Activated CD4-positive, CD25-positive, alpha-beta regulatory T cell treated with anti-CD3 and anti-CD28 coated beads, Interleukin-2, amount 50 U/mL, for 24 hours (primary cell): ENCODE results near the gene RGS5.

Experiments used
- ATAC-seq, 2 donors: fragments of 150-1000 bp; cut with Tn5 transposase; one replicate each; pipeline ENCODE4 v1.10.0; 2021; ENCODE audit warnings: mild to moderate bottlenecking in 1 of 2, moderate library complexity in 1 of 2

RGS5 gene

DNA sequence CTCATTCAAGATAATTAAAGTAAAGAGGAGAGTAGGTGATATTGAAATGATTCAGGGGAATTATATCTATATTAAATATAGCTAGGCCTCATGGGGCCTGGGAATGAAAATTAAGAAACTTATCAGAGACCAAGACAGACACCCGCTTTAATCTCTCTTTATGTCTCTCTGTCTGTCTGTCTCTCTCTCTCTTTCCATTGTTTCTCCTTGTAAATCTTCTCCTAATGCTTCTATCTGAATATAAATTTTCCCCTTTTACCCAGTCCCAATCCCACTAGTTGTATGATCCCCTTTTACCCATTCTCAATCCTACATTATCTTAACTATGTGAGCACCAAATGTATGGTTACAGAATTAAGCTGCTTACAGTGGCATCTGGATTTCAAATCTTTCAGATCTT, 61.2 kb downstream of the RGS5 start:
- no peak for ATAC-seq

DNA sequence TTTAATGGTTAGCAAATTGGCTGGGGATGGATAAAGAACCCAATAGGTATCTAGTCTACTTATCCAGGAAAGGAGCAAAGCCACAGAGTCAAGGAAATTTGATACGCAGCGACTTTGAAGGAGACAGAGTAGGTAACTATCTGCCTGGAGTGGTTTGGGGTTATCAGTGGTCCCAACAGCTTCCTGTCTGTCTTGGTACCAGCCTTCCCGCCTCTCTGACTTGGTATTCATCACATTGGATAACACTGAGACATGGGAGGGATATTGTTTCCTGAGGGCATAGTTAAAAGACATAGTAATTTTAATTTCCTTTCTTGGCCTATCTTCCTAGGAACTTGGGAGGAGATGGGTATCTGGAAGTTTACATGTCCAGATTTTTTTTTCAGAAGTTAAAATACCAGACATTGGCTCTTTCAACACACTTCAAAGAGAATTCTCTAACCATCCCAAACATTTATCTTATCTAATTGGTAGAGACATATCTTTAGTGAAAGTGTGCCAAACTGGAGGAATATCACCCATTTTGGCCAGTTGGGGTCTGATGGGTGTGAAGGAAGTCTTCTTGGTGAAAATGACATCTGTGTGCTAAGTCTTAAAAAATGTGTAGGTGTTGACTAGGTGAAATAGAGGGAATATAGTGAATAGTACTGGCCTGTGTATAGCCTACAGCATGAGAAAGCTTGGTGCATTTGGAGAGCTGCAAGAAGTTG, 65.0 kb downstream of the RGS5 start:
- no peak for ATAC-seq

DNA sequence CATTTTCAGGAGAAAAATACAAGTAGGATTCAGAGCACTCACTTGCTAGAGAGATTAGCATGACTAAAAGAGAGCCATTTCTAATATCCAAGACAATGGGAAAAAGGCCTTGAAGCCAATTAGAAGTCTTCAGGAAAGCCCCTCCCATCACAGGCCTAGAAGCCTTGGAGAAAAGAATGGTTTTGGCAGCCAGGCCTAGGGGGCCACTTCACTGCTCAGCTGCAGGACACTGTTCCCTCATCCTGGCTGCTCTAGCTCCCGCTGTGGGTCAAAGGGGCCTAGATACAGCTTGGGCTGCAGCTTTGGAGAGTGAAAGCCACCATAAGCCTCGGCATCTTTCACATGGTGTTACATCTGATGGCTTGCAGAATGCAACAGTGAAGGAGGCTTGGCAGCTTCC, 70.7 kb downstream of the RGS5 start:
- ATAC-seq, result no peak

DNA sequence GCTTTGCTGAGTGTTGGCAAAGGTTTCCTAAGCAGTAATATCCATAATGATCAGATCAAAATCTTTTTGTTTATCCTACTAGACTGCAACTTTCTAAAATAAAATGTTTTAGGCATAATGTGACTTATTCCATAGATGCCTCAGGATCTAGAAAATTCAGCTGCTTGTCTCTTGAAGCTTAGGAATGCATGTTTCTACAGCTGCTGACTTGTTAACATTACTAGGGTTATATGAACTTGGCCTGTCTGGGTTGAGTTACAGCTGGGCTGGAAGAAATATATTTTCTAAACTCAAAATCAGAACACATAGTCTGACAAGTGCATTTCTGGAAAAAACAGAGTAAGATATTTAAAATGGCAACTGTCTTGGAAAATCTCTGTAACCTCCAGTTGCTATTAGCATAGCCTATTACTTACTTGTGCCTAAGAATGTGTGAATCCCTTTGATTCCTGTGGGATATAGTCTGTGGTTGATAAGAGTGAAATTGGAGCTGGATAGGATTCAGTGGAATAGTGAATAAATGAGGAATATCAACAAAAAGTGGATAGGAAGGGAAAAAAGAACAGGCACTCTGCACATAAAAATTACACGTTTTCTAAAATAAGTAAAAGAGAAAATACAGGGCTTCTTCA, 72.4 kb downstream of the RGS5 start:
- ATAC-seq, result no peak

DNA sequence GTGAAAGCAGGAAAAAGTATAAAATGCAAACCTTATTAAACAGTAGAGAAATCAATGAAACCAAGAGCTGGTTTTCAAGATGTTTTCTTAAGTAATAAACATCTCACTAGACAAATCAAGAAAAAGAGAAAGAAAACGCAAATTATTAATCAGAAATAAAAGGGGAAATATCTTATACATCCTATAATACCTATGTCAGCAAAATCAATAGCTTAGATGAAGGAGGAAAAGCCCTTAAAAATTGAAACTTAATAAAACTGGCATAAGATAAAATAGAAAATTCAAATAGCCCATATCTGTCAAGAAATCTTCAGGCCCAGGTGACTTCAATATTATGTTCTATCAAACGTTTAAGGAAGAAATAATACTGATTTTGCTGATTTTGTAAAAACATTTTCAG, 74.4 kb downstream of the RGS5 start:
- ATAC-seq, result no peak

DNA sequence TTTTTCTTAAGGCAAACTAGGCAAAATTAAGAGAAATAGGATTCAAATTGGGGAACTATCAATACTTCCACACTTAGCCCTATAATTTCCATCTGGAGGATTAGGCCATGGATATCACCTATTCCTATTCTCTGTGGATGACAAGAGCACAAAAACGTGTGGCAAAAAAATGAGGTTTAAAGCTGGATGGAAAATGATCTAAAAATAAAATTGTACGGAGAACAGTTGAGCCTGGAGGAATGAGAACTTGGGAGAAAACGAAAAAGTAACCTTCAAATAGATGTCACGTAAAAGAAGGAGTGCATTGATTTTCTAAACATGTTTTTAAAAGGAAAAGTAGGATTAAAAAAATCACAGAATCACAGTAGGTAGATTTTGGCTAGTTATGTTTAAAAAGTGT, 77.9 kb downstream of the RGS5 start:
- no peak for ATAC-seq

DNA sequence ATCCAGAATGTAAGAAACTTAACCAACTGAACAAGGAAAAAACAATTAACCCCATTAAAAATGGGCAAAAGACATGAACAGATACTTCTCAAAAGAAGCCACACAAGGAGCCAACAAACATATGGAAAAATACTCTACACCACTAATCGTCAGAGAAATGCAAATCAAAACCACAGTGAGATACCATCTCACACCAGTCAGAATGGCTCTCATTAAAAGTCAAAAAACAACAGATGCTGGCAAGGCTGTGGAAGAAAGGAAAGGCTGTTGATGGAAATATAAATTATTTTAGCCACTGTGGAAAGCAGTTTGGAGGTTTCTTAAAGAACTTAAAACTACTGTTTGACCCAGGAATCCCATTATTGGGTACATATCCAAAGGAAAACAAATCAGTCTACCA, 82.3 kb downstream of the RGS5 start:
- ATAC-seq, result no peak

DNA sequence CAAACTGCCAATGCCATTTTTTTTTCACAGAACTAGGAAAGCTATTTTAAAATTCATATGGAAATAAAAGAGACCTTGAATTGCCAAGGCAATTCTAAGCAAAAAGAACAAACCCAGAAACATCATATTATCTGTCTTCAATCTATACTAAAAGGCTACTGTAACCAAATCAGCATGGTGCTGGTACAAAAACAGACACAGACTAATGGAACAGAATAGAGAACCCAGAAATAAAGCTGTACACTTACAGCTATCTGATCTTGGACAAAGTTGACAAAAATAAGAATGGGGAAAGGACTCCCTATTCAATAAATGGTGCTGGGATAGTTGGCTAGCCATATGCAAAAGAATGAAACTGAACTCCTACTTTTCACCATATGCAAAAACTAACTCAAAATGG, 83.0 kb downstream of the RGS5 start:
- no peak for ATAC-seq

DNA sequence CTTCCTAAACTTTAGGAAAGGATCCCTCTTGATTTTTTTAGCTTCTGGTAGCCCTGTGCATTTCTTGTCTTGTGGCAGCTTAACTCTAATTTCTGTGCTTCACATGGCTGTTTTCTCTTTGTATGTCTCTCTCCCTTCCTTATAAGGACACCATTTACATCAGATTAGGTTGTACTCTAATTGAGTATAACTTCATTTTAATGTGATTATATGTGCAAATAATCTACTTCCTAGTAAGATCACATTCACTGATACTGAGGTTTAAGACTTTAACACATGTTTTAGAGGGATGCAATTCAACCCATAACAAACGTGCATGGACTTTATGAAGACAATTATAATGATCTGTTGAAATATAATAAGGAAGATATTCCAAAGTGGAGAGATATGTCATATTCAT, 86.8 kb downstream of the RGS5 start:
- ATAC-seq, result no peak

DNA sequence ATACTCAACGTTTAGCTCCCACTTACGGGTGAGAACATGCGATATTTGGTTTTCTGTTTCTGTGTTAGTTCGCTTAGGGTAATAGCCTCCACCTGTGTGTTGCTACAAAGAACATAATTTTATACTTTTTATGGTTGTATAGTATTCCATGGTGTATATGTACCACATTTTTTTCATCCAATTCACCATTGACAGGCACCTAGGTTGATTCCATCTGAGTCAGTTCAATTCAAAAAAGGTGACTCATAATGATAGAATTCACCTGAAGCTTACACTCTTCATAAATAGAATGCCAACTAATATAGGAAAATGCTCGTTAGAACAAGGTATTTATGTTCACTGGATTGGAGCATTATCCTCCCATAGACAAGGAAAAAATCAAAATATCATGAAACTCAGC, 95.1 kb downstream of the RGS5 start:
- no peak for ATAC-seq

DNA sequence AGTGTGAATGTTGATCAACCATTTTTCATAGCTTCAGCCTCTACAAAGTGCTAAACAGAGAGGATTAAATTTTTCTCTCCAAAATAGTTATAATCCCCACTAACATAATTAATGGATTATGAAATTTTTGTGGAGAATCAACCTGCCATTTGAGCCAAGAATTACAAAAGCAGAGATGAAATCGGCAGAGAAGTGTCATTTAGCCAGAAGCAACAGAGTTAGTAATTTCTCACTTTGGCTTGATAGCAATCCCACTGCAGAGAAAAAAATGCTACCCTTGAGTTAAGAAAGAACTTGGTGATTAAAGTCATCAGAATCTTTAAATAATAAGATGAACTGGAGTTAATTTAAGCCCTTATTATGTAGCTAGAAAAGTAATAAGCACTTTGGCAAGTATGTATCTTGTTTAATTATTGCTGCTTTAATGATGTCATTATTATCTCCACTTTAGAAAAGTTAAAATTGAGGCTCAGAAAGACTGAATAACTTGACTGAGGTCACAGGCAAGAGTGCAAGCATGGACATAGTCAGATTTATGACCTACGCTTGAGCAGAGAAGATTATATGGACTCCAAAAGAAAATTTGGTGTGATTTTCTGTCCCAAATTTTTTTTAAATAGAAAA, 96.2 kb downstream of the RGS5 start:
- ATAC-seq, result no peak

DNA sequence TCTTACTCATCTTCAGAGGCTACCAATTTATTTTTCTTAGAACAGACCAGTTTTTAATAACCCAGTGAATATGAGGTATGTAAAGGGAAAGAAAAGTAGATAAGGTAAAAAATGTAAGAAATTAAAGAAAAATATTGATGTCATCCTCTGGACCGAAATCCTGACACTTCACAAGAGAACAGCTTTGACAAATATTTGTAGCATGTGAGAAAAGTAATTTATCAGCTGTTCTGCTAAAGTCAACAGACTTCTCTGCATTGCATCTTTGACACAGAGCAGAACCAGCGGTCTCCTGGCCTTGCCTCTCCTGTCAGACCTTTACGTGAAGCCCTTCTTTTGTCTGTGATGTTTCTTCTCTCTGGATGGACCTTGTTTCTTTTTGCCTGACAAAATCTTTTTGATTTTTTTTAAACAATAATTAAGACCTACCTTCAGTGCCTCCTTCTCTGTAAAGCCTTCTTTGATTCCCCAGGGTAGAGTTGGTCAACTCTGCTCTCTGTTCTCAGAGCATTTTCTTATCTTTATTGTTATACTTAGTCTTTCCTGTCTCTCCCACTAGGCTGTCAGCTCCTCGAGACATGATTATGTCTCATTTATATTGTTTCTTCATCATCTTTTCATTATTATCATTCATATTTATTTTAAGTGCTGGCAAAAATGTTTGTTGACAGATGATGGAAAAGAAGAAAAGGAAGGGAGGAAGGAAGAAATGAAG, 98.2 kb downstream of the RGS5 start:
- no peak for ATAC-seq

DNA sequence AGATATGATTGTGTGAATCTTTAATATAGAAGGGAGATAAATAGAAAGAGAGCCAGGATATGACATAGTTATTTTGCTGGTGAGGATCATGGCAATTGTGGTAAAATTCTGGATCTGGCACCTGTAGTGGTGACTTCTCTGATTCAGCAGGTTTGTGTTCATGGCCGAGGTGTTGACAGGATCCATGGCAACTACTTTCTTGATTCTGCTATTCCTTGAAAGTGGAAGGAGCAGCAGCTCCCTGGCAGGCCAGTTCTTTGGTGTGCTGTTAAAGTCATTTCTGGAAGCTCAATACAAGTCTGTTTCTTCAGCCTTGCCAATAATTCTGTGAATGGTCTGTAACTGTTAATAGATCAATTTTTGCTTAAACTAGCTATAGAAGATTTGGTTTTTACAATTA, 100.1 kb downstream of the RGS5 start:
- ATAC-seq, result no peak

DNA sequence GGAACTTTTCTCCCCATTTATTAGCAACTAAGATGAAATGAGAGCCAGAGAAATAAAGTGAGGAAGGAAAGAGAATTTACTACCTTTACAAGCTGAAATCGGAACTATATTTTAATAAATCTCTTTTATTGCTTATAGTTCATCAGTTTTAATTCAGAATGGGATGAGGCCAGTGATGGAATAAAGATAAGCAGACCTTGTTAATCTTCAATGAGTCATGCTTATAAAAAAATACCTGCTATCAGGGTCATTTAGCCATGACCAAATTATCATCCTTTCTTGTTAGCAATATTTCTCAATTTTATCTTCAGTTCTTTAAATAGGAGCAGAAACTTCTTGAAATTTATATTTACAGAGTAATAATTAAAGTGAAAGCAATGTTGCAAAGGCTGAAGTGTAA, 107.5 kb downstream of the RGS5 start:
- no peak for ATAC-seq

DNA sequence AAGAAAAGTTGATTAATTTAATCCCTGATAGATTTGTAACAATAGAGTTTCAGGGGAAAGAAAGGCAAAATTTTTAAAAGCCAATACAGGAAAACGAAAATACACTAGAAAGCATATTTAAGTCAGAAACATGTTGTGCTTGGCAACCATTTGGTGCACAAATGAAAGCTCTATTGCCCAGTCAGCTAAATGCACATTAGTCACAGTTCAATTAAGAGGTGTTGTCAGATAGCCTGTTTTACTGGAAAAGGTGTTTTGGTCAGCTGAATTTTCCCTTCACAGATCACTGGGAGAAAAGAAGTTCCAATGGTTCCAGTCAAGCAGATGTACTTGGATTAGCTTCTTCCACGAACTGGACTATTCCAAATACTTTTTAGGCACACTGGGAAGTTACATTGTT, 108.1 kb downstream of the RGS5 start:
- ATAC-seq, result no peak

DNA sequence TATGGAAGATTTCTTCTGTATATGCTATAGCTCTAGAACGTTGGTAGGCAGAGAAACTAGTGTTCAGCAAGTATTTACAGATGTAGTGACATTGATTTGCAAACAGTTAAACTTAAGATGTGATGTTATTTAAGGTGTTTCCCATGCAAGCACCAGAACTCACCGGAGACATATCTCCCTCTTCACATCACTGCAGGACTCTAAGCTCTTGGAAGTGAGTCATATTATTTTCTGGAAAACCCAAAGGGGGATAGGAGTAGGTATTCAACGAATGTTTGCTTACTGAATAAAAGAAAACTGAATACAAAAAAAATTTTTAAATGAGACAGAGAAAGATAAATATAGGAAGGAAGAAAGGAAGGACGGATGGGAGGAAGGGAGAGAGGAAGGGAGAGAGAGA, 108.5 kb downstream of the RGS5 start:
- ATAC-seq, result no peak

DNA sequence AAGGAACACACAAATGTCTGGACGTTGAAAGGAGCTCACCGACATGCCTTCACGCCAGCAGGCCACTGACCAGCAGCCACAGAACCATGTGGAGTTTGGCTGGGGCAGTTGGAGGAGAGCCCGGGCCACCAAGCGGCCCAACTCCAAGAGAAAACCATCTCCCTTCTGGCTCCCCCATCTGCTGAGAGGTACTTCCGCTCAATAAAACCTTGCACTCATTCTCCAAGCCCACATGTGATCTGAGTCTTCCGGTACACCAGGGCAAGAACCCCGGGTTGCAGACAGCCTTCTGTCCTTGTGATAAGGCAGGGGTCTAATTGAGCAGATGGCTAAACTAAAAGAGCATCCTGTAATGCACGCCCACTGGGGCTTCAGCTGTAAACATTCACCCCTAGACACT, 109.1 kb downstream of the RGS5 start:
- no peak for ATAC-seq

DNA sequence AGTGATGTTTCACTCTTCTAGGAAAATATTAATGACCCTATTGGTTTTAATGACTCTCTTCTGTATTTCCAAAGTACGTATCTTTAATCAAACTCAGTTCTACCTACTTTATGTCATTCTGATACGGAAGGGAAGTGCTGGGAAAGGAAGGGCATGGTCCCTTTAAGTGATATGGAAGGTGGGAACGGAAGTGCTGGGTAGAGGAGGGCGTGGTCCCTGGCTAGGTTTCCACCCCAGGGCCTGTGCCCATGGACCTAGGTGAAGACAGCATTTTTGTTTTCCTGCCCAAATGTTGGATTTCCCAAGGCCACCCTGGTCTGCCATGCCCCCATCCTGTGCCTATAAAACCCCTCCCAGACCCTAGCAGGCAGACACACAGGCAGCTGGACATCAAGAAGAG, 109.5 kb downstream of the RGS5 start:
- no peak for ATAC-seq
